ENCODE measurements around the gene ATAD3A.

- TF ChIP-seq ELF4 (CRISPR knock-in tag; IDR thresholded peaks at IDR 0.05) (no peak), PRPF4 (IDR thresholded peaks at IDR 0.05; ENCODE audit: insufficient read depth, low read depth, low read length, poor library complexity, severe bottlenecking) (no peak), ZC3H4 (CRISPR knock-in tag; IDR thresholded peaks at IDR 0.05; ENCODE audit: borderline replicate concordance) (no peak), CTCF (IDR thresholded peaks at IDR 0.05 in 2 of 3, conservative IDR thresholded peaks at IDR 0.05 in 1 of 3; ENCODE audit: insufficient read depth in 2 of 3, low read depth in 1 of 3, low read length in 3 of 3) (no peak), HDAC2 (IDR thresholded peaks at IDR 0.05) (no peak)
Observed at GRCh38 chr1:1565340-1565739, 53.4 kb downstream of the ATAD3A start.

Measured in K562 (cell line).